IMR-90 (cell line): ENCODE results near the gene SVEP1. TPM values are rescaled to one million over a fixed set of nuclear protein-coding genes. Genes with fewer than 3 reads are reported as not detected.
"Not testable (repeated sequence)": the region's sequence is repeated elsewhere in the genome, so short reads cannot be mapped to it uniquely, and the experiment has no call there.

Source experiments
- ATAC-seq: fragments of 200-7000 bp; cut with Tn5 transposase; 2 replicates; pipeline ENCODE4 v1.9.1; 2020; ENCODE audit warnings: low read depth, mild to moderate bottlenecking, moderate library complexity
- BruUV-seq: library from RNA; stranded (reverse); fragments of 400-500 nt; replicated peaks from 2 replicates; lab custom pipeline; 2021; lab: Mats Ljungman, UMichigan
- CTCF ChIA-PET: fragments of 300-600 bp; formaldehyde crosslinking; extraction: SDS; loops from one replicate; lab custom pipeline; 2021; ENCODE audit warnings: antibody characterized with exemption; lab: Yijun Ruan, JAX
- POLR2A ChIA-PET: fragments of 300-600 bp; sonication (Branson Sonifier 250); formaldehyde crosslinking; loops from one replicate; lab custom pipeline; 2022; ENCODE audit warnings: antibody characterized with exemption; ENCODE audit not compliant: unreplicated experiment; lab: Charles Lee
- DNase-seq: peaks from one replicate; pipeline ENCODE4 v3.0.0; 2013
- H2AFZ ChIP-seq: replicated peaks from 2 replicates; pipeline ENCODE3; 2013; ENCODE audit warnings: low read length, mild to moderate bottlenecking; ENCODE audit not compliant: poor library complexity
- H2AK5ac ChIP-seq: 2 replicates; pipeline ENCODE4 v1.6.1; 2013; ENCODE audit warnings: low read depth, low read length, inconsistent platforms
- H2AK9ac ChIP-seq: replicated peaks from 2 replicates; pipeline ENCODE3; 2013; ENCODE audit warnings: mild to moderate bottlenecking, low read depth, low read length, moderate library complexity; ENCODE audit not compliant: poor library complexity
- H2BK120ac ChIP-seq: 2 replicates; pipeline ENCODE4 v1.6.1; 2013; ENCODE audit warnings: low read depth, low read length, inconsistent platforms
- H2BK15ac ChIP-seq: 3 replicates; pipeline ENCODE4 v1.6.1; 2013; ENCODE audit warnings: low read depth, low read length, inconsistent platforms
- H2BK20ac ChIP-seq: 2 replicates; pipeline ENCODE4 v1.6.1; 2013; ENCODE audit warnings: low read depth, mild to moderate bottlenecking, inconsistent platforms, low read length, moderate library complexity
- H2BK5ac ChIP-seq: 2 replicates; pipeline ENCODE4 v1.6.1; 2013; ENCODE audit warnings: mild to moderate bottlenecking, low read depth, low read length, inconsistent platforms; ENCODE audit not compliant: poor library complexity, severe bottlenecking
- H3K14ac ChIP-seq: replicated peaks from 2 replicates; pipeline ENCODE4 v1.6.1; 2013; ENCODE audit warnings: low read depth, low read length, inconsistent platforms
- H3K18ac ChIP-seq: 2 replicates; pipeline ENCODE4 v1.6.1; 2013; ENCODE audit warnings: low read depth, low read length, control low read depth
- H3K23ac ChIP-seq: 2 replicates; pipeline ENCODE4 v1.6.1; 2013; ENCODE audit warnings: low read depth, low read length, inconsistent platforms
- H3K27ac ChIP-seq: 2 replicates; pipeline ENCODE4 v1.5.1; 2013; ENCODE audit warnings: mild to moderate bottlenecking, control low read depth, low read length; ENCODE audit not compliant: insufficient read depth
- H3K27me3 ChIP-seq: 2 replicates; pipeline ENCODE4 v1.6.1; 2013; ENCODE audit warnings: low read length; ENCODE audit not compliant: control insufficient read depth, insufficient read depth
- H3K36me3 ChIP-seq: 2 replicates; pipeline ENCODE4 v1.6.1; 2013; ENCODE audit warnings: low read length, mixed read lengths; ENCODE audit not compliant: control insufficient read depth, insufficient read depth
- H3K4ac ChIP-seq: 2 replicates; pipeline ENCODE4 v1.6.1; 2013; ENCODE audit warnings: low read depth, low read length, inconsistent platforms
- H3K4me1 ChIP-seq: 2 replicates; pipeline ENCODE4 v1.6.1; 2013; ENCODE audit warnings: low read length, mixed read lengths; ENCODE audit not compliant: control insufficient read depth, insufficient read depth
- H3K4me2 ChIP-seq: 2 replicates; pipeline ENCODE4 v1.6.1; 2013; ENCODE audit warnings: low read depth, mild to moderate bottlenecking, control low read depth, low read length, moderate library complexity
- H3K4me3 ChIP-seq: 2 replicates; pipeline ENCODE4 v1.5.1; 2013; ENCODE audit warnings: low read depth, mild to moderate bottlenecking, control low read depth, low read length, moderate library complexity; ENCODE audit not compliant: insufficient read depth
- H3K56ac ChIP-seq: 2 replicates; pipeline ENCODE4 v1.6.1; 2013; ENCODE audit warnings: low read length, inconsistent platforms; ENCODE audit not compliant: insufficient read depth; ENCODE audit errors: extremely low read depth
- H3K79me1 ChIP-seq, 2 experiments: 2 replicates each; pipeline ENCODE4 v1.6.1; 2013; ENCODE audit warnings: low read length in 2 of 2, inconsistent platforms in 1 of 2, low read depth in 1 of 2
- H3K9ac ChIP-seq: 2 replicates; pipeline ENCODE4 v1.6.1; 2013; ENCODE audit warnings: low read depth, low read length, control low read depth
- H3K9me1 ChIP-seq: 2 replicates; pipeline ENCODE4 v1.6.1; 2013; ENCODE audit warnings: low read length, inconsistent platforms; ENCODE audit not compliant: insufficient read depth
- H3K9me3 ChIP-seq: 2 replicates; pipeline ENCODE4 v1.6.1; 2013; ENCODE audit warnings: low read length; ENCODE audit not compliant: control insufficient read depth, insufficient read depth
- H4K20me1 ChIP-seq: 2 replicates; pipeline ENCODE4 v1.6.1; 2013; ENCODE audit warnings: low read length, inconsistent platforms; ENCODE audit not compliant: insufficient read depth
- H4K5ac ChIP-seq: 2 replicates; pipeline ENCODE4 v1.6.1; 2013; ENCODE audit warnings: mild to moderate bottlenecking, low read depth, low read length, control low read depth
- H4K8ac ChIP-seq, 2 experiments: 2 replicates each; pipeline ENCODE4 v1.6.1; 2013; ENCODE audit warnings: low read depth in 2 of 2, low read length in 2 of 2, control low read depth in 1 of 2, inconsistent platforms in 1 of 2
- H4K91ac ChIP-seq: 2 replicates; pipeline ENCODE4 v1.6.1; 2013; ENCODE audit warnings: low read depth, low read length, inconsistent platforms; ENCODE audit not compliant: insufficient read depth
- WGBS, 2 experiments: methylation state at CpG; one replicate each; pipeline versions ENCODE4 v1.1.5 to v1.1.7; 2013; ENCODE audit warnings: missing lambda C conversion rate in 2 of 2; ENCODE audit not compliant: insufficient read length in 1 of 2; ENCODE audit errors: extremely low coverage in 2 of 2; 5-methylcytosine and 5-hydroxymethylcytosine counted together
- dilution Hi-C: fragments of 300-500 bp; cut with HindIII; formaldehyde crosslinking; loops from one replicate; pipeline ENCODE4 v1.14.3; 2018; ENCODE audit warnings: low sequenced_read_pairs; ENCODE audit not compliant: unreplicated experiment
- in situ Hi-C: fragments of 300-500 bp; cut with MboI; formaldehyde crosslinking; loops from 3 replicates; pipeline ENCODE4 v1.14.3; 2019; ENCODE audit warnings: low sequenced_read_pairs, inconsistent platforms, mixed read lengths
- intact Hi-C: fragments of 100-400 bp; cut with micrococcal nuclease; formaldehyde crosslinking; loops from 2 replicates; pipeline ENCODE4 v1.10.0; 2022
- polyA plus RNA-seq, 3 experiments: library from polyadenylated mRNA; depleted of rRNA; stranded (reverse); fragments of >200 nt; gene quantifications; 2 replicates each; pipeline ENCODE4 v1.2.3, GENCODE V29; 2012; ENCODE audit warnings: low replicate concordance in 1 of 3
- total RNA-seq: library from RNA; depleted of rRNA; stranded (reverse); fragments of >200 nt; gene quantifications from 2 replicates; pipeline ENCODE4 v1.2.3, GENCODE V29; 2012

SVEP1 gene
- total and polyA plus RNA-seq, 2 of the 4 experiments (the other 2 are of a cell fraction), result 4.8 to 16.7 TPM

- H3K27me3 ChIP-seq, DNase-seq, H3K18ac ChIP-seq, H4K8ac ChIP-seq, H3K4me2 ChIP-seq, H4K91ac ChIP-seq, BruUV-seq, H3K79me1 ChIP-seq, H2BK5ac ChIP-seq, H3K27ac ChIP-seq, dilution Hi-C loops, H3K4me3 ChIP-seq, H3K36me3 ChIP-seq, H3K4ac ChIP-seq, H3K23ac ChIP-seq, H2BK120ac ChIP-seq, H2AFZ ChIP-seq, H3K4me1 ChIP-seq, H2BK20ac ChIP-seq, H3K56ac ChIP-seq, ATAC-seq, intact Hi-C loops, H2BK15ac ChIP-seq, POLR2A ChIA-PET, H4K5ac ChIP-seq, H3K9me3 ChIP-seq, H3K14ac ChIP-seq, H2AK5ac ChIP-seq, H3K9ac ChIP-seq, H2AK9ac ChIP-seq, in situ Hi-C loops, CTCF ChIA-PET, H3K9me1 ChIP-seq, H4K20me1 ChIP-seq: not testable (repeated sequence)
- no CpG with 5 or more reads among the region's 2 CpGs for WGBS, 2 experiments
Observed at GRCh38 chr9:110358992-110359391, 220.5 kb downstream of the SVEP1 start.
